MM.1S (cell line): Measurements from ENCODE around the gene ACKR3.

ENCODE experiments used
- DNase-seq: peaks from one replicate; pipeline ENCODE4 v3.0.0-alpha.2; 2015
- H2AFZ ChIP-seq: fragments of 300-600 bp; sonication (generic); 2 replicates; pipeline ENCODE4 v1.6.0; 2016; ENCODE audit warnings: antibody characterized with exemption, low read length
- H3F3A ChIP-seq: fragments of 300-600 bp; sonication (generic); 2 replicates; pipeline ENCODE4 v1.6.1; 2016; ENCODE audit warnings: mild to moderate bottlenecking, antibody characterized with exemption, low read length, moderate library complexity, mixed read lengths; ENCODE audit not compliant: insufficient read depth
- H3K27ac ChIP-seq: fragments of 300-600 bp; sonication (generic); 2 replicates; pipeline ENCODE4 v1.5.1; 2016; ENCODE audit warnings: mild to moderate bottlenecking, low read length
- H3K27me3 ChIP-seq: fragments of 300-600 bp; sonication (generic); replicated peaks from 2 replicates; pipeline ENCODE4 v1.6.0; 2016; ENCODE audit warnings: low read length; ENCODE audit not compliant: insufficient read depth
- H3K36me3 ChIP-seq: fragments of 300-600 bp; sonication (generic); replicated peaks from 2 replicates; pipeline ENCODE4 v1.6.1; 2016; ENCODE audit warnings: mild to moderate bottlenecking, low read length, mixed read lengths; ENCODE audit not compliant: insufficient read depth
- H3K4me1 ChIP-seq: fragments of 300-600 bp; sonication (generic); 2 replicates; pipeline ENCODE4 v1.6.1; 2016; ENCODE audit warnings: low read length, mixed read lengths
- H3K4me2 ChIP-seq: fragments of 300-600 bp; sonication (generic); 2 replicates; pipeline ENCODE4 v1.6.0; 2016; ENCODE audit warnings: low read depth, low read length
- H3K4me3 ChIP-seq: fragments of 300-600 bp; sonication (generic); 2 replicates; pipeline ENCODE4 v1.5.1; 2016; ENCODE audit warnings: low read length, mixed read lengths
- H3K79me2 ChIP-seq: fragments of 300-600 bp; sonication (generic); 2 replicates; pipeline ENCODE4 v1.6.1; 2016; ENCODE audit warnings: mixed run types, low read length, mixed read lengths
- H3K9ac ChIP-seq: fragments of 300-600 bp; sonication (generic); 2 replicates; pipeline ENCODE4 v1.6.1; 2016; ENCODE audit warnings: low read length, mixed read lengths
- H3K9me2 ChIP-seq: fragments of 300-600 bp; sonication (generic); replicated peaks from 2 replicates; pipeline ENCODE4 v1.6.1; 2016; ENCODE audit warnings: mild to moderate bottlenecking, low read length, mixed read lengths; ENCODE audit not compliant: insufficient read depth
- H3K9me3 ChIP-seq: fragments of 300-600 bp; sonication (generic); replicated peaks from 2 replicates; pipeline ENCODE4 v1.6.1; 2016; ENCODE audit warnings: mild to moderate bottlenecking, low read length, mixed read lengths; ENCODE audit not compliant: insufficient read depth
- H4K20me1 ChIP-seq: fragments of 300-600 bp; sonication (generic); 2 replicates; pipeline ENCODE4 v1.6.1; 2016; ENCODE audit warnings: mild to moderate bottlenecking, low read length, moderate library complexity, mixed read lengths; ENCODE audit not compliant: insufficient read depth
- EZH2 ChIP-seq: fragments of 300-600 bp; sonication (generic); optimal IDR thresholded peaks from 2 replicates; pipeline ENCODE3; 2017; ENCODE audit warnings: low read depth, mild to moderate bottlenecking, antibody characterized with exemption, low read length, mixed read lengths
- EZH2phosphoT487 ChIP-seq: fragments of 300-600 bp; sonication (generic); IDR thresholded peaks from 2 replicates; pipeline ENCODE4 v1.6.1; 2018; ENCODE audit warnings: antibody characterized with exemption, low read length
- TF ChIP-seq, protein P1 (sequence below): fragments of 300-600 bp; sonication (generic); IDR thresholded peaks from 2 replicates; pipeline ENCODE4 v1.5.1; 2016; ENCODE audit warnings: antibody characterized with exemption, low read length, mixed read lengths

Gene ACKR3

DNA sequence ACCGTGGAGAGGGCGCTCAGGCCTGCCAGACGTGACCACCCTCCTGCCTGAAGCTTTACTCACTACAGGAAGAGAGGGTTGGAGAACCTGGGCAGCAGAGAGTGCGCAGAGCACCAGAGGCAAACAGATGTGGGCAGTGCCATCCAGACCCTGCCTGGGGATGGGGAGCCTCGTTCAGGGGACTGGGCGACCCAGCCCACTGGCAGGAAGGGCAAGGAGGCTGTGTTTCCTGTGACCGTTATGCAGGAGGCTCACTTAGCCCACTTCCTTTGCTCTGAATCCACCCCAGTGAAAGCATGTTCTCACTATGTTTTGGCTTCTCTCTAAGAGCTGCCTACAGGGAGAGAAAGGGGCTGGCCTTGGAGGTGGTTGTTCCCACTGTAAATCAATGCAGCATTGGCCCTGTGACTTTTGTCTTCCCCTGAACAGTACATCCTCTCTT lies 23.0 kb upstream of the ACKR3 start:
- Histone ChIP-seq H4K20me1 (no peaks in the 10 kb centered on the region), H3K9ac (no peak overlapping the region), H3K9me3 (no peaks in the 10 kb centered on the region), H3K79me2 (no peaks in the 10 kb centered on the region), H3K4me1 (peaks cover 22% of the 10 kb centered on the region), H2AFZ (no peak overlapping the region), H3F3A (no peaks in the 10 kb centered on the region), H3K4me2 (no peak overlapping the region), H3K27me3 (no peaks in the 10 kb centered on the region), H3K27ac (no peak overlapping the region), H3K4me3 (no peak overlapping the region), H3K36me3 (no peaks in the 10 kb centered on the region), H3K9me2 (no peaks in the 10 kb centered on the region)
- no peak for DNase-seq
- TF ChIP-seq, protein P1, sequence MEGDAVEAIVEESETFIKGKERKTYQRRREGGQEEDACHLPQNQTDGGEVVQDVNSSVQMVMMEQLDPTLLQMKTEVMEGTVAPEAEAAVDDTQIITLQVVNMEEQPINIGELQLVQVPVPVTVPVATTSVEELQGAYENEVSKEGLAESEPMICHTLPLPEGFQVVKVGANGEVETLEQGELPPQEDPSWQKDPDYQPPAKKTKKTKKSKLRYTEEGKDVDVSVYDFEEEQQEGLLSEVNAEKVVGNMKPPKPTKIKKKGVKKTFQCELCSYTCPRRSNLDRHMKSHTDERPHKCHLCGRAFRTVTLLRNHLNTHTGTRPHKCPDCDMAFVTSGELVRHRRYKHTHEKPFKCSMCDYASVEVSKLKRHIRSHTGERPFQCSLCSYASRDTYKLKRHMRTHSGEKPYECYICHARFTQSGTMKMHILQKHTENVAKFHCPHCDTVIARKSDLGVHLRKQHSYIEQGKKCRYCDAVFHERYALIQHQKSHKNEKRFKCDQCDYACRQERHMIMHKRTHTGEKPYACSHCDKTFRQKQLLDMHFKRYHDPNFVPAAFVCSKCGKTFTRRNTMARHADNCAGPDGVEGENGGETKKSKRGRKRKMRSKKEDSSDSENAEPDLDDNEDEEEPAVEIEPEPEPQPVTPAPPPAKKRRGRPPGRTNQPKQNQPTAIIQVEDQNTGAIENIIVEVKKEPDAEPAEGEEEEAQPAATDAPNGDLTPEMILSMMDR = no peak
- TF ChIP-seq EZH2 (no peak), EZH2phosphoT487 (no peak)

DNA sequence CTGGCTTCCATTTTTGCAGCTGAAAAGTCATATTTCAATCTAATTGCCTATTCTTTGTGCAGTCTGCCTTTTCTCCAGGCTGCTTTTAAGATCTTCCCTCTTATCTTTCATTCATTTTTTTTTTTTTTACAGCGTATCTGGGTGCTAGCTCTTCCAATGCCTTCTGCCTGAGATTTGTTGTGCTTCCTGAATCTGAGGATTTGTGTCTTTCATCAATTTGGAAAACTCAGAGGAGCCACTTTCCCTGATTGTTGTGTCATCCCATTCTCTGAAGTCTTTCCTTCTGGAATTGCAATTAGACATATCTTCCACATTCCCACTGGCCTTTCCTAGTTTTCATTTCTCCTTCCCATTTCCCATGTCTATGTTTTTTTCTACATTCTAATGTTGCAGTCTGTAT lies 21.9 kb upstream of the ACKR3 start:
- H4K20me1 ChIP-seq = no peaks in the 10 kb centered on the region
- H3K4me3 ChIP-seq = no peak overlapping the region
- no peaks in the 10 kb centered on the region for H3K27me3 ChIP-seq
- H3K9ac ChIP-seq = no peak overlapping the region
- H3K27ac ChIP-seq = no peak overlapping the region
- no peaks in the 10 kb centered on the region for H3K9me2 ChIP-seq
- H3K9me3 ChIP-seq = no peaks in the 10 kb centered on the region
- no peaks in the 10 kb centered on the region for H3K79me2 ChIP-seq
- H3F3A ChIP-seq = no peaks in the 10 kb centered on the region
- no peaks in the 10 kb centered on the region for H3K36me3 ChIP-seq
- peaks cover 22% of the 10 kb centered on the region for H3K4me1 ChIP-seq
- no peak overlapping the region for H2AFZ ChIP-seq
- H3K4me2 ChIP-seq = no peak overlapping the region
- DNase-seq = no peak
- TF ChIP-seq, protein P1 = no peak
- TF ChIP-seq EZH2 (no peak), EZH2phosphoT487 (no peak)

DNA sequence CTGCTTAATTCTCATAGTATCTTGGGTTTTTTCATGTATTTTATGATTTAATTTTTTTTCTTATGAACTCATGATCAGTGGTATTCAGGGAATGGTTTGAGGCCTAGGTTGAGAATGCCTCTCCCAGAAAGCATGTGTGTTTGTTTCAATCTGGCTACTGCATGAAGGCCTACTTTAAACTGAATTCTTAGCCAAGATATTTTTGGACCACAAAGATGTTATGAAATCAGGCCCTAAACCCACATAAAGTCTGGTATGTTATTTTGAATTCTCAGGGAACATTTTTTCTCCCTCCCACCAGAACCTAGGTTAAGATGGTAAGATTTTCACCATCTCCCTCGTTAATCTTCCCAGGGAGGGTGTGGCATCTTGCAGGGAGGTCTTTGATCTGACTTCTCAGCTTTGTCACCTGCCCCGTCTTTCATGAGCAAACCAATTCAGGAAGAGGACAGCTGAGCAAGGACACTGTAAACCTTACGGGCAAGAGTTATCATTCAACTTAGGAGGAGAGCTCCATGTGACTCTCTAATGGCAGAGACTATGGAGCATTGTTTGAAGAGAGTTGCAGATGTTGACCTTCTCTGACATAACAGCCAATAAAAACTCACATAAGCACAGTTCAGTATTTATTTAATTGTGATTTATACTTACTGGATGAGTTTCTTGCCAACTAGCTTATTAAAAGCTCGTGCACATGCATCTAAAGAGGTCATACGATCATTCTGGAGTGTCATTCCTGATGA lies 21.3 kb upstream of the ACKR3 start:
- Histone ChIP-seq H3K36me3 (no peaks in the 10 kb centered on the region), H2AFZ (no peak overlapping the region), H3K9me2 (no peaks in the 10 kb centered on the region), H4K20me1 (no peaks in the 10 kb centered on the region), H3K4me1 (peaks cover 22% of the 10 kb centered on the region), H3K79me2 (no peaks in the 10 kb centered on the region), H3K4me2 (no peak overlapping the region), H3K27me3 (no peaks in the 10 kb centered on the region), H3F3A (no peaks in the 10 kb centered on the region), H3K4me3 (no peak overlapping the region), H3K27ac (no peak overlapping the region), H3K9ac (no peak overlapping the region), H3K9me3 (no peaks in the 10 kb centered on the region)
- no peak for DNase-seq
- TF ChIP-seq EZH2 (no peak), EZH2phosphoT487 (no peak)
- TF ChIP-seq, protein P1 = no peak
